Mesodermal cell (in vitro differentiated cells): ENCODE measurements around the gene LZTR1.
"Not testable (repeated sequence)": the region's sequence is repeated elsewhere in the genome, so short reads cannot be mapped to it uniquely, and the experiment has no call there.

ENCODE experiments used
- H3K27ac ChIP-seq: 2 replicates; pipeline ENCODE4 v1.7.0; 2013; ENCODE audit warnings: mild to moderate bottlenecking, low read depth, low read length, moderate library complexity; ENCODE audit not compliant: severe bottlenecking
- H3K36me3 ChIP-seq: 2 replicates; pipeline ENCODE4 v1.7.1; 2013; ENCODE audit warnings: mild to moderate bottlenecking, low read length, moderate library complexity; ENCODE audit not compliant: control insufficient read depth, insufficient read depth
- H3K4me1 ChIP-seq: one replicate; pipeline ENCODE4 v1.7.1; 2013; ENCODE audit warnings: mild to moderate bottlenecking, low read length; ENCODE audit not compliant: insufficient read depth, control insufficient read depth, poor library complexity, severe bottlenecking
- H3K4me3 ChIP-seq: 2 replicates; pipeline ENCODE4 v1.7.0; 2013; ENCODE audit warnings: low read length, control low read depth, mild to moderate bottlenecking; ENCODE audit not compliant: insufficient read depth, poor library complexity, severe bottlenecking; ENCODE audit errors: extremely low read depth
- H3K9me3 ChIP-seq: 2 replicates; pipeline ENCODE4 v1.7.1; 2013; ENCODE audit warnings: mild to moderate bottlenecking, low read length, moderate library complexity; ENCODE audit not compliant: control insufficient read depth
- WGBS, 2 experiments: methylation state at CpG; one replicate each; pipeline ENCODE4 v1.1.5; 2013; ENCODE audit warnings: missing lambda C conversion rate in 2 of 2; ENCODE audit not compliant: insufficient coverage in 2 of 2; 5-methylcytosine and 5-hydroxymethylcytosine counted together

LZTR1 gene

GRCh38 chr22:20967697-20968211 lies 14.3 kb upstream of the LZTR1 start:
- Histone ChIP-seq H3K27ac (no peak overlapping the region), H3K4me1 (peaks cover 5% of the 10 kb centered on the region), H3K4me3 (no peak overlapping the region), H3K36me3 (no peaks in the 10 kb centered on the region), H3K9me3 (no peaks in the 10 kb centered on the region)
- WGBS, 2 experiments: 12 to 27% methylated on average over 7 to 8 of the region's 19 CpGs

GRCh38 chr22:20968281-20968977 lies 13.7 kb upstream of the LZTR1 start:
- Histone ChIP-seq H3K9me3 (no peaks in the 10 kb centered on the region), H3K4me3 (no peak overlapping the region), H3K36me3 (no peaks in the 10 kb centered on the region), H3K27ac (no peak overlapping the region), H3K4me1 (peaks cover 8% of the 10 kb centered on the region)
- WGBS, 2 experiments: 86 to 90% methylated on average over 6 of the region's 7 CpGs

- 55 to 62% methylated on average over 2 of the region's 4 CpGs for WGBS, 2 experiments
- H3K27ac ChIP-seq: no peak overlapping the region
- H3K4me1 ChIP-seq: peaks cover 6% of the 10 kb centered on the region
- no peak overlapping the region for H3K4me3 ChIP-seq
- H3K9me3 ChIP-seq: no peaks in the 10 kb centered on the region
- no peaks in the 10 kb centered on the region for H3K36me3 ChIP-seq
Observed at GRCh38 chr22:20970939-20971657, 11.0 kb upstream of the LZTR1 start.

GRCh38 chr22:20972014-20972694 lies 9.9 kb upstream of the LZTR1 start:
- H3K27ac ChIP-seq, H3K4me1 ChIP-seq, H3K36me3 ChIP-seq, H3K9me3 ChIP-seq, H3K4me3 ChIP-seq: not testable (repeated sequence)
- 93 to 98% methylated on average over 5 to 6 of the region's 11 CpGs for WGBS, 2 experiments

- 90 to 98% methylated on average over 5 to 7 of the region's 21 CpGs for WGBS, 2 experiments
- Histone ChIP-seq H3K4me3 (no peak overlapping the region), H3K36me3 (no peaks in the 10 kb centered on the region), H3K27ac (no peak overlapping the region), H3K9me3 (no peaks in the 10 kb centered on the region), H3K4me1 (peaks cover 6% of the 10 kb centered on the region)
Observed at GRCh38 chr22:20972933-20973577, 9.0 kb upstream of the LZTR1 start.

DNA sequence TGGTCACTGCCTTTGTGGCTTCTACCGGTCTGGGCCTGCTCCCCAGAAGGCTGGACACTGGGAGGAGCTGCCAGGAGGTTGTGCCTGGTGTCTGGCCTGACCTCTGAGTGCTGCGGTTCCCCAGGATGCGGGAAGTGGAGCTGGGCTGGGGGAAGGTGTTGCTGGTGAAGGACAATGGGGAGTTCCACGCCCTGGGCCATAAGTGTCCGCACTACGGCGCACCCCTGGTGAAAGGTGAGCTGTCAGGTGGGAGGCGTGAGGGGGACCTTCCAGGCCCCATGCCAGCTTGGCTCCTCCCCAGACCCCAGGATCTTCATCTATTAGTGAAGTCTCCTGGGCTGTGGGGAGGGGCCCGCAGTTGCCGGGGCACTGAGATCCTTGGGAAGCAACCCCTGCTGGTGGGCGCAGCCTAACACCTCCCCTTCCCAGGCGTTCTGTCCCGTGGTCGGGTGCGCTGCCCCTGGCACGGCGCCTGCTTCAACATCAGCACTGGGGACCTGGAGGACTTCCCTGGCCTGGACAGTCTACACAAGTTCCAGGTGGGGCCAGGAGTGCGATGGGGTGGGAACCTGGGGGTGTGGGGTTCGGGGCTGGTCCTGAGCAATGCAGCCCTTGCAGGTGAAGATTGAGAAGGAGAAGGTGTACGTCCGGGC lies 8.3 kb upstream of the LZTR1 start:
- H3K27ac ChIP-seq: no peak overlapping the region
- H3K36me3 ChIP-seq: no peaks in the 10 kb centered on the region
- no peak overlapping the region for H3K4me3 ChIP-seq
- H3K4me1 ChIP-seq: peaks cover 6% of the 10 kb centered on the region
- WGBS, 2 experiments: 89% methylated on average over 10 to 17 of the region's 21 CpGs
- peaks cover 6% of the 10 kb centered on the region for H3K9me3 ChIP-seq

DNA sequence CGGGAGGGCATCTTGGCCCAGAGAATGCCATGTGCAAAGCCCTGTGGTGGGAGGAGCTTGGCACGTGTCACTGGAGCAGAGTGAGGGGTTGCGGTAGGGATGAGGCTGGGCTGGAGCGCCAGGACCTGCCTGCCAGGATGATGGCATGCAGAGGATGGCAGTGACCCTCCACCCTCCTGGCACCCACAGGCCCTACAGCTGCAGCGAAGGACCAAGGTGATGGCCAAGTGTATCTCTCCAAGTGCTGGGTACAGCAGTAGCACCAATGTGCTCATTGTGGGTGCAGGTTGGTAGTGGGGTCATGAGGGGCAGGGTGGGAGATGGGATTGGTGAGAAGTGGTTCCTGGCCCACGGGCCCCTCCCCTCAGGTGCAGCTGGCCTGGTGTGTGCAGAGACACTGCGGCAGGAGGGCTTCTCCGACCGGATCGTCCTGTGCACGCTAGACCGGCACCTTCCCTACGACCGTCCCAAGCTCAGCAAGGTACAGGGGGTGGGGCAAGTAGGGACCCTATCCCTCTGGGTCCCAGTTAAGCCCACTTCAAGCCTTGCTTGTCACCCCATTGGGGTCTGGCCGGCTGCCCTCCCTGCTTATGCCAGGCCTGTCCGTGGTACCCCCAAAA lies 7.7 kb upstream of the LZTR1 start:
- H3K36me3 ChIP-seq: no peaks in the 10 kb centered on the region
- no peak overlapping the region for H3K4me3 ChIP-seq
- 93 to 94% methylated on average over 13 to 16 of the region's 16 CpGs for WGBS, 2 experiments
- no peak overlapping the region for H3K27ac ChIP-seq
- H3K4me1 ChIP-seq: peaks cover 6% of the 10 kb centered on the region
- peaks cover 12% of the 10 kb centered on the region for H3K9me3 ChIP-seq

GRCh38 chr22:20975541-20976290 lies 6.4 kb upstream of the LZTR1 start:
- H3K4me1 ChIP-seq: peaks cover 6% of the 10 kb centered on the region
- H3K9me3 ChIP-seq: peaks cover 12% of the 10 kb centered on the region
- H3K36me3 ChIP-seq: no peaks in the 10 kb centered on the region
- H3K27ac ChIP-seq: no peak overlapping the region
- H3K4me3 ChIP-seq: no peak overlapping the region
- WGBS, 2 experiments: 87 to 89% methylated on average over 13 to 14 of the region's 14 CpGs

- no peak overlapping the region for H3K27ac ChIP-seq
- H3K9me3 ChIP-seq: peaks cover 12% of the 10 kb centered on the region
- WGBS, 2 experiments: 78 to 92% methylated on average over 12 to 20 of the region's 24 CpGs
- no peaks in the 10 kb centered on the region for H3K36me3 ChIP-seq
- H3K4me1 ChIP-seq: peaks cover 8% of the 10 kb centered on the region
- H3K4me3 ChIP-seq: no peak overlapping the region
Observed at GRCh38 chr22:20976291-20976877, 5.7 kb upstream of the LZTR1 start.
